HG02870 (cell line): Measurements from ENCODE around the gene EIF3J.

Experiments
- ATAC-seq: cut with Tn5 transposase; IDR thresholded peaks from one replicate; pipeline ENCODE4 v1.9.1; 2021; ENCODE audit warnings: mild to moderate bottlenecking, moderate library complexity; ENCODE audit not compliant: unreplicated experiment

EIF3J gene

GRCh38 chr15:44591326-44591725 lies 54.4 kb downstream of the EIF3J start:
- ATAC-seq = no peak

DNA sequence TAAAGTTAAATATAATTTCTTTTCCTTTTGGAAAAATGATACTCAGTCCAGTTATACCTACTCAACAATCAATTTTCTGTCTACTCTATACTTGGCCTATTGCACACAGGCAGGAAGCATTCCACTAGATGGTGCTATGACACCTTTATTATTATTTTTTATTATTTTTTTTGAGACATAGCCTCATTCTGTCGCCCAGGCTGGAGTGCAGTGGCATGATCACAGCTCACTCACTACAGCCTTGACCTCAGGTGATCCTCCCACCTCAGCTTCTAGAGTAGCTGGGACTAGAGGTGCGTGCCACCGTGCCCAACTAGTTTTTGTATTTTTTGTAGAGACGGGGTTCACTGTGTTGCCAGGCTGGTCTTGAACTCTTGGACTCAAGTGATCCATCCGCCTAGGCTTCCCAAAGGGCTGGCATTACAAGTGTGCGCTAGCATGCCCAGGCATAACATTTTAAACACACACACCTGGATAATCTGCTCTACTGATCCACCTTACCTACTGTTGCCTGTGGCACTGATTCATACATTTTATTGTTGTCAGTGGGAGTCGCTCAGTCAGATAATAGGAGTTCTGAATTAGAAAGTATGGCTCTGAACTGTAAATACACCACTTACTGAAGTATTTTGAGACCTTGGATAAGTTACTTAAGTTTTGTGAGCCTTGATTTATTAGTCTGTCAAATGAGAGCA lies 56.2 kb downstream of the EIF3J start:
- no peak for ATAC-seq

DNA sequence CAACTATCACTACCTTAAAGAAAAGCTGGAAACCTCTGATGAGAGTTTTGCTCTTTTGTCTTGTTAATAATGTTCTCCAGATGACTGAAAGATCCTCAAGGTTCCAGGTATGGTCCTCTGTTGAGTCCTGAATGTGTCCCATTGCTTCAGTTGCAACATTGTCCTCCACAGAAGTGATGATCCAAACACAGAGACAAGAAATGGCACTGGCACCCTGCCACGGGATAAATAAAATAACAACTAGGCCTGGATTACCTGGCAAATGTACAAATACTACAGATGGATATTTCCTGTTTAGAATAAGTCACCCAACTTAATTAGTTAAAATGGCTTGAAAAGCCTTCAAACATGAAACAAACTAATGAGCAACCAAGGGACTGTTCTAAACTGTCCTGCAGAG lies 58.3 kb downstream of the EIF3J start:
- ATAC-seq = no peak

DNA sequence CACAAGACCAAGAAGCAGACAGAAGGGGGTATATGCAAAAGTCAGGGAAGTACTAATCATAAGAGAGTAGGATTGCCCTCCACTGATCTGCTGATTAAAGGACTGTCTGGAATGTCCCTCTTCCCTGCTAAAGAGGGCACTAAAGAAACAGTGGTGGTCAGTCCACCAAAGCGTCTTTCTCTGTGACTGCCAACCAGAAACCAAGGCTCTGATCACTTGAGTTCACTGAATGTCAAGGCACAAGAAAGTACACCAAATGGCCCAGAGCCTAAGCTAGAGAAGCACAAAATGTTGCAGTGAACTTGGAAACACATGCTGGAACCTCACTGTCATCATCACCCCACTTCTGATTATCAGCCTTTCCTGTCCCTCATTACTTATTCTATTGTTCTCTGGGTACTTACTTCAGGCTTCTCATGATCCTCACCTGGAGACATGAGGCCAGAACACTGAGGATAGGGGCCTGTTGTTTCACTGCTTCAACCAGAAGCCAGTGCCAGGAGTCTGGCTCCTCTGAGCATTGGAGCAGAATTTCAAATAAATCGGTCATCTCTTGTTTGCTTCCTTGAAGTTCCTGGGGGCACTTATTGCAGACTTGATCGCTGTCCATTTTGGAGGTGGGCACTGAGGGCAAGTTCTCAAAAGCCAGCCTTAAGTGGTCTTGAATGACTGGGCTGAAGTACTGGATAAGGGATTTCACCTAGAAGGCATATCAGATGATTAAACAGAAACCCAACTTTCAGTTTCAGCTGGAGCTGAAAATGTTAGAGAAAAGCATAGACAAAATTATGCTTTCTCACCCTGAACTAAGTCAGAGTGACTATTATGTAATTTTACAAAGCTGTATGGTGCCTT lies 58.9 kb downstream of the EIF3J start:
- ATAC-seq = no peak

DNA sequence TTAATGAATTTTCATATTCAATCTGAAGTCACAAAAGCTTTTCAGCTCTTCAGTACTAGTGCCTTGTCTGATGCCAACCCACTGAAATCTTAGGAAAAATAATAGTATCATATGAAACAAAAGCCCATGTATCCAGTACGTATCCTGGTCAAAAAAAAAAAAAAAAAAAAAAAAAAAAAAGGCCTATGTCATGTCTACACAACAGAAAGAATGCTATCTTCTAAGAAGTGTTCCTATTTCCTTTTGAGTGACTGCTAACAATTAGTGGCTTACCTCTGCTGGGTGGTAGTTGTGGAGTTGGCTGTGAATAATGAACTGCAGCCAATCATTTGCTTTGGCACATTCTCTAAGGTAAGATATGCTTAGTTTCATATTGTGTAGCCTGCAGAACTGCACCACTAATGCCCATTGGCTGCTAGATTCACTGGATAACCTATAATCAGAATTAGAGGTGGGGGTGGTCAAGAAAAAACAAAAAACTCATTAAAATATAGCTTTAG lies 59.6 kb downstream of the EIF3J start:
- no peak for ATAC-seq

- ATAC-seq = no peak
Observed at GRCh38 chr15:44598066-44598465, 61.1 kb downstream of the EIF3J start.

- no peak for ATAC-seq
Observed at GRCh38 chr15:44598892-44599291, 61.9 kb downstream of the EIF3J start.

- ATAC-seq = no peak
Observed at GRCh38 chr15:44603126-44603525, 66.2 kb downstream of the EIF3J start.

DNA sequence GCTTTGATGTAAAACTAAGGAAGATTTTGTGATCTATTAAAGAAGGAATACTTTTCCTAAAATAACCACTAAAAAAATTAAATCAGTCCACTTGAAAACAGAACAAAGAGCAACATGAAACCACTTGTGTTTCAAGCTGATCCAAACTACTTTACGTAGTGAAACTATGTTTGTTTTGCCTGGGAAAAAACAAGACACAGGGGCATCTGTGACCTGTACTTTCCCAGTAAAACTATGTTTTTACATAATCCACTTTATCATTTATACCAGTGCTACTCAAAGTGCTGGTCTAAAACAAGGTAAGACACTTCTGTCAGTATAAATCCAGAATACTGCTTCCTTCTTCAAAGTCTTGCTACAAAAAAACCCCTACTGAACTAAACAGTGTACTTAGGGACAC lies 69.8 kb downstream of the EIF3J start:
- ATAC-seq = no peak
